ENCODE measurements around the gene ATG9A. TPM values are rescaled to one million over a fixed set of nuclear protein-coding genes. Genes with fewer than 3 reads are reported as not detected.

Gene ATG9A
- polyA plus RNA-seq, 3 donors = 11.4 to 32.1 (median 21.2) TPM

DNA sequence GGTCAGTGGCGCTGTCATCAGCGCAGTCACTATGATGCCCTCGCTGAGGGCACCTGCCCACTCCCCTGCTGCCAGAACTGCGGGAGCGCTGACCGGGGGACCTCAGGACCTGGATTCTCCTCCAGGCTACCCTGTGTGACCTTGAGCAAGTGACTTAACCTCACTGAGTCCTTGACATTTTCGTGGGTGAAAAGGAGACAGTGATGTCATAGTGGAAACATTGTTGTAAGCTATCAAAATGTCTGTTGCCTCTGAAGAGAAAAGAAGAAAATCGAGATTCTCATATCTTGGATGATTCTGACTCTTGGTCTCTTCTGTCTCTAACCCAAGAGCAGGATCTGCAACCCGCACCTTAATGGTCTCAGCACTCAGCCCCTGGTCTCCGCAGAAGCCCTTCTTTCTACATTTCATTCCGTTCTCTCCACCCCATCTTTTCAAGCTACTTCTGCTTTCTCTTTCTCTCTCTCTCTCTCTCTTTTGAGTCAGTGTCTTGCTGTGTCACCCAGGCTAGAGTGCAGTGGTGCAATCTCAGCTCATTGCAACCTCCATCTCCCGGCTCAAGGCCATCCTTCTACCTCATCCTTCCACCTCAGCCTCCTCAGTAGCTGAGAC, 25.3 kb upstream of the ATG9A start:
- peak overlapping the region; percentile 49 for H3K27ac ChIP-seq (ENCODE audit: low read depth, low read length)
- 11 to 23% (median 16%) methylated on average over 12 of the region's 12 CpGs for WGBS, 3 donors

DNA sequence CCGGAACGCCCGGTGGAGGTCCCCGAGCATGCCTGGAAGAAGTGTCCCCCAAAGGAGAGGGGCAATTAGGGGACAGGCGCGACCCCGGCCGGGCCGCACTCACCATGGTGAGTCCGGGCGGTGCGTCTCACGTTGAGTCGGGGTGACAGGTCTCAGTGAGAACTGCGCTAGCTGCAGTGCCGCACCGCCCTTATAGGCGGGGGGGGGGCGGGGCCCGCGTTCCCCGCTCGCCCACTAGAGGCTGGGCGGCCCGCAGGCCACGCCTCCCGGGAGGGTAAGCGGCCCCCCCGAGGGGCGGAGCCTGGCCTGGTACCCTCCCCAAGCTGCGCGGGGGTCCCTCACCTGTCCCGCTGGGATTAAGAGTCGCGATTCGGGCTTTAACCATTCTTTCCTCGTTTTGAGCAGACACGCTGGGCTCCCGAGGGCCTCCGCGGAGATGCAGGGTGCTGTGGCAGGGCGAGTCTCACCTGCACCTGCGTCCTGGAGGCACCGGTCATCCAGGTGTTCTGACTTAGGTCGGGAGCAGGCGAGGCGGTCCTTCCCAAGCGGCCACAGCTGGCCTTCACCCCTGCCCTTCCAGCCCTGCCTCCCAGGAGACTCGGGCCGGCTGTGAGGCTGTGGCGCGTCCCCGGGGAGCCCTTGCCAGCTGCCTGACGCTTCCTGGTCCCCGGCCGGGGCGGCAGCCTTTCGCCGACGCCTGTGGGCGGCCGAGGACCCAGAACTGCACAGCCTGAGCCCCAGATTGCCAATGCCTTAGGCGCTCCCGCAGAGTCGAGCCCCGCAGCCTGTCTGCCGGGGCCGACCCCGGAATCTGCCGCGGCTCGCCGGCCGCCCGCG, 24.5 kb upstream of the ATG9A start, which contains the start of gene TUBA4A:
TUBA4A (minus strand) TSS at position 166 of the 837 bp plus-strand sequence; CDS start at position 106, 60 bp downstream.
- WGBS, 3 donors = 0% methylated on average over 63 to 76 of the region's 76 CpGs
- H3K27ac ChIP-seq (ENCODE audit: low read depth, low read length) = peak within 1 kb of the TSS; percentile 49

DNA sequence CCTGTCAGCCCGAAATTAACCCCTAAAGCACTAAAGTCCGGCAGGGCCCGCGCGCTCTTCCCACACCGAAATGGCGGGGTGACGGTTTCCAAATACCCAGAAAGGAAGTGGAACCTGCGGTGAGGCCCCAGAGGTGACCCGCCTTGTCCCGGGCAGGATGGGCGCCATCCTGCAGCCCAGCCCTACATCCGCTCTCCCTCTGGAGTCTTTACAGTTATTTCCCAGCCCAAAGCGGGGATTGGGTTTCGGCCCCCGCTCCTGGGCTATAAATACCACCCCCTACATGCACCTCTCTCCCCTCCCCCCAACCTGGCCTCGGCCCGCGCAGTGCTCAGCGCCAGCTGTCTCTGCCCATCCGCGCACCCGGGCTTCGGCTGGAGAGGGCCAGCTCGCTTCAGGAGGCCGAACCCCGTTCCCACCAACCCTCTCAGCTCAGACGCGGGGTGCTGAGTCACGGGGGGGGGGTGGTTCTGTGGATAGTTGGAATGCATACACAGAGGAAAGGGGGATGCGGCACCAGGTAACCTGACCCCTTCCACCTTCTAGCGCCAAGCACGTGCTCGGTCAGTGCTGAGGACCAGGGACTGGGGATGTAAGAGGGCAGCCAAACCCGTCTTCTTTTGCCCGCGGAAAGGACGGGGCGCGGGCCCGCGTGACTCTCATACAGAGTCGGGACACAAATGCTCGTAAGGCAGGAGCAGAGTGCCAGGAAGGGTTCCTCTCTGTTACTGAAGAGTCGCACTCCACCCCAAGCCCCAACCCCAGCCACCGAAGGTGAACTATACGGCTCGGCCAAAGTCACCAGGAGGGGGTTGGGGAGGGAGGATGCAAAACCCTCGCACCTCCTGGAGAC, 23.7 kb upstream of the ATG9A start, which contains the start of gene TUBA4B:
TUBA4B (plus strand) TSS at position 344 of the 853 bp plus-strand sequence; CDS start at position 509, 165 bp downstream.
- no peak within 1 kb of the TSS for H3K27ac ChIP-seq (ENCODE audit: low read depth, low read length)
- 3 to 4% (median 3%) methylated on average over 49 of the region's 49 CpGs for WGBS, 3 donors

DNA sequence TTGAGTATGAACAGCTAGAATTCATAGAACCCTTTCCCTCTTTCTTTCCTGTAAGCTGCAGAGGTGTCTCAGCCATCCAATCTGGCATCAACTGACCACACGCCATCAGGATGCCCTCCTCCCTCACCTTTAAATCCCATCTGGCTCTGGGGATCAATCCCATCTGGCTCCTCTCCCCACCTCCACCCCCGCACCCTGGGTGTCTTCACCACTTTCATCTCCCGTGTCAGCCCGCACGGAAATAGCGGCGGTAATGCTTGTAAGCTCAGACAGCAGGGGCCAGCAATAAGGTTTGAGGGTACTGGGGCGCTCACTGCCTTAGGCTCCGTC, 23.1 kb upstream of the ATG9A start:
- 12 to 15% (median 12%) methylated on average over 9 of the region's 9 CpGs for WGBS, 3 donors
- H3K27ac ChIP-seq (ENCODE audit: low read depth, low read length) = no peak overlapping the region

DNA sequence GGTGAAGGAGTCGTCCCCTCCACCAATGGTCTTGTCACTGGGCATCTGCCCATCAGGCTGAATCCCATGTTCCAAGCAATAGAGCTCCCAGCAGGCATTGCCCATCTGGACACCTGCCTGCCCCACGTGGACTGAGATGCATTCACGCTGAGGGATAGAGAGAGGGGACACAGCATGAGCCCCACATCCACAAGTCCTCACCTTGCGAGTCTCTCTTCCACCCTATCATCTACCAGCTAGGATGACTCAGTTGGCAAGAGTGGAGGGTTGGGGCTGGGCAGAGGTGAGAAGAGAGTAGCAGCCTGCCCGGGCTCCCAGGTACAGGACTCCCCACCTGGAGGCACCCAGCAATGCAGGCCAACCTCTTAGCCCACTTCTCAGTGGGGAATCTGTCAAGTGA, 22.6 kb upstream of the ATG9A start:
- WGBS, 3 donors = 72 to 74% (median 72%) methylated on average over 5 of the region's 5 CpGs
- H3K27ac ChIP-seq (ENCODE audit: low read depth, low read length) = no peak overlapping the region

DNA sequence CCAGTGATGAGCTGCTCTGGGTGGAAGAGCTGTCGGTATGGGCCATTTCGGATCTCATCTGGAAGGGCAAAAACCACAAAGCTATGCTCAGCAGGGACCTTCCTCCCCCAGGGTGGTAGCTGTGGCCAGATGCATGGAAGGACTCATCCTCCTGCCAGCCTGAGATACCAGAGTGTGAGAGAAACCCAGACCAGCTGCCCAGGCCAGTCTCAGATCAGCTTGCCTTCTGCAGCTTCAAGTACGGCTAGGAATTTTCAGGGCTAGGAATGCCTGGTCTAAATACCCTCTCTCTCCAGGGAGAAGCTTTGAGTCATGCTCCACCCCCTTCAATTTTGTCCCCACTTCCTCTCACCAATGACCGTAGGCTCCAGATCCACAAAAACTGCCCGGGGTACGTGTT, 22.2 kb upstream of the ATG9A start:
- WGBS, 3 donors = 54 to 80% (median 57%) methylated on average over 6 of the region's 6 CpGs
- no peak overlapping the region for H3K27ac ChIP-seq (ENCODE audit: low read depth, low read length)

DNA sequence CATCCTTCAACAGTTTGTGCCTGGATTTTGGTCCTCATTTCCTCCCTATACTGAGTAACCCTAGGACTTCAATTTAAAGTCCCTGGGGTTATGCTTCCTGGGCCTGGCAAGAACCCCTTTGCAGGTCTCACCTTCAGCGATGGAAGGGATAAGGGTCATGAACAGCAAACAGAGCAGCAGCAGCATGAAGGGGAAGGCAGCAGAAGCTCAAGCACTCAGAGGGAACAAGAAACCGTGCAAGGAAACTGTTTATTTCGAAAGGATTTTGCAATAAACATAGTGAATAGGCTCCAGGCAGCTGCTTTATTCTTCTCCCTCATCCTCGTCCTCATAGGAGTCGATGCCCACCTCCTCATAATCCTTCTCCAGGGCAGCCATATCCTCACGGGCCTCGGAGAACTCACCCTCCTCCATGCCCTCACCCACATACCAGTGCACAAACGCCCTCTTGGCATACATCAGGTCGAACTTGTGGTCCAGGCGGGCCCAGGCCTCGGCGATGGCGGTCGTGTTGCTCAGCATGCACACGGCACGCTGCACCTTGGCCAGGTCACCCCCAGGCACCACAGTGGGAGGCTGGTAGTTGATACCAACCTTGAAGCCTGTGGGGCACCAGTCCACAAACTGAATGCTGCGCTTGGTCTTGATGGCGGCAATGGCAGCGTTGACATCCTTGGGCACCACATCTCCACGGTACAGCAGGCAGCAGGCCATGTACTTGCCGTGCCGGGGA, 20.8 kb upstream of the ATG9A start:
- WGBS, 3 donors = 69 to 75% (median 70%) methylated on average over 22 of the region's 22 CpGs
- no peak overlapping the region for H3K27ac ChIP-seq (ENCODE audit: low read depth, low read length)

DNA sequence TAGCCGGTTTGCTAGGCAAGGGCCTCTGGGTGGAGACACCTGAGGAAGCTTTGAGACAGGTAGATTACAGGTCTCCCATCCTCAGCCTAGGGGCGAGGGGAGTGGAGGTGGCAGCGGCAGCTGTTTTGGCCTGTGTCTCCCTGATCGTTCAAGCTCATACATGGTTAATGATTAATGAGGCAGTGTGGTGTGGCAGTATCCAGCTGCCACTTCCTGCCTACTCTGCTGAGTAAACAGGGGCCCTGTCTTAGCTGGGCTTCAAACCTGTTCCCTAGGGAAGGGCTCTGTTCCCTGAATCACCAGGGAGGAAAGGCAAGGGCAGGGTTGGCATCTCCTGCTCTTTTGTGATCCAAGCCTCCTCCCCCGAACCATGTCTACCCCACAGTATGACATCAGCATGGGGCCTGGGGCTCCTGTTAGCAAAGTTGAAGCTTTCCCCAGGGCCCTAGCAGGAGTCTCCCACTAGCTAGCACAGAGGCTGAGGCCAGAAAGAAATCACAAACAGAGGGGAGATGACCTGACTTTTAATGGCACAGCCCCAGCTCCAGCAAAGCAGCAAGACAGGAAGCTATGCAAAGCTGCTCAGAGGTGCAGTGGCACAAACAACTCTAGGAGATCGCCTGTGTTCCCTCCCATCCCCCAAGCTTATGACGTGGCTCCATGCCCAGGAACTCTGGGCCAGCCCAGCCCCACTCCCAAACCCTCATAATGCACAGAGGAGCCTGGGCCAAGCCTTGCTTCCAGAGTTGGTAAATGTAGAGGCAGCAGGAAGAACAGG, 20.0 kb upstream of the ATG9A start:
- peak overlapping the region; percentile 71 for H3K27ac ChIP-seq (ENCODE audit: low read depth, low read length)
- WGBS, 3 donors = 5 to 22% (median 16%) methylated on average over 7 of the region's 7 CpGs

DNA sequence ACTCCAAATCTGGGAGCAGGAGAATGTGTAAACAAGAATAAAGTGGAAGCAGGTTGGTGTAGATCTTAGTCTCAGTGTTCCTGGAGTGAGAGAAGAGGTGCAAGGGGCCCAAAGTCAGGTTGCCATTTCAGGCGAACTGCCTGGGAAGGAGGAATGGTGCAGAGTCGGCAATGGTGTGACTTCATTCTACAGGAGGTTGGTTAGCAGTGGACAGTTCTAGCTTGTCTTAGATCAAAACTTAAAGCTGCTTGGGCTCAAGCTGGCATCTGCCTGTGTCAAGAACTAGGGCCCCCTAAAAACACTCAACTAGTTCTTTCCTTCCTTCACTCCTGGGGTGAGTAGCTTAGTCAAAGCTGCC, 19.4 kb upstream of the ATG9A start:
- WGBS, 3 donors = 69 to 72% (median 70%) methylated on average over 2 of the region's 2 CpGs
- peak overlapping the region; percentile 71 for H3K27ac ChIP-seq (ENCODE audit: low read depth, low read length)

DNA sequence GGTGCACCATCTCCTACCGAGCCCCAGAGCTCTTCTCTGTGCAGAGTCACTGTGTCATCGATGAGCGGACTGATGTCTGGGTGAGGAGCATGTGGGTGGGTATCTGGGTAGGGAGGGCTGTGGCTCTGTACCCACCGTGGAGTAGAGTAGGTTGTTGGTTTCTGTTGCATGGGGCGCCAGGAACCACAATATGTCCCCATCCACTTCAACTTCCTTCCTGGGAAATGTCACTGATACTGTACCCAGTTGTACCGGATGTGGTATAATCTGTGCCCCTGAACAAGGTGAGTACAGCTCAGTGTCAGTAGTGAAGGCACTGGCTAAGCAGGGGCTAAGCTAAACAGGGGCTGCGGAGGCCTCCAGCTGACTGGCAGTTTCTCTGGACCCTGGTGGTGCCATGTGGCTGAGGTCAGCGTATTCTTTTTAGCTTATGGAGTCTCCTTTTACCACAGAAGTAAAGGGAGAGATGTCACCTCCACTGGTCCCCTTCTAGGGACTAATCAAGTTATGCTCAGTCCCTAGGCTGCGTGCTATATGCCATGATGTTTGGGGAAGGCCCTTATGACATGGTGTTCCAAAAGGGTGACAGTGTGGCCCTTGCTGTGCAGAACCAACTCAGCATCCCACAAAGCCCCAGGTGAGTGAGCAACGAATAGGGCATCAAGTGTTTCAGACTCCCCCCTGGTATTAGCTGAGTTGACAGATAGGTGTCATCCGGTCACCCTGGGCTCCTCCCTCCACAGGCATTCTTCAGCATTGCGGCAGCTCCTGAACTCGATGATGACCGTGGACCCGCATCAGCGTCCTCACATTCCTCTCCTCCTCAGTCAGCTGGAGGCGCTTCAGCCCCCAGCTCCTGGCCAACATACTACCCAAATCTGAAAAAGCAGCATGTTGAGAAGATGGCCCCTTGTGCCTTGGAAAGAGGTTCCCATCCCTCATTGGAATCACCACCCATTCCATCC, 18.5 kb upstream of the ATG9A start:
- WGBS, 3 donors = 69 to 87% (median 78%) methylated on average over 17 of the region's 17 CpGs
- H3K27ac ChIP-seq (ENCODE audit: low read depth, low read length) = no peak overlapping the region

DNA sequence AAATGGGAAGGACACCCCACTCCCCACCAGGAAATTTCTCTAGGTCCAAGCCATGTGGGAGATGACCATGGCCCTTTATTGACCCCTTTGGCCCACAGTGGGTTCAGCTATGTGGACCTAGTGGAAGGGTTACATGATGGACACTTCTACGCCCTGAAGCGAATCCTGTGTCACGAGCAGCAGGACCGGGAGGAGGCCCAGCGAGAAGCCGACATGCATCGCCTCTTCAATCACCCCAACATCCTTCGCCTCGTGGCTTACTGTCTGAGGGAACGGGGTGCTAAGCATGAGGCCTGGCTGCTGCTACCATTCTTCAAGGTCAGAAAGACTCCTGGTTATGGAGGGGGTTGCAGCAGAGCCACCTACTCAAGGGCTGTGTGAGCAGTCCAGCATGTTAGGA, 17.1 kb upstream of the ATG9A start:
- WGBS, 3 donors = 89 to 96% (median 95%) methylated on average over 10 of the region's 10 CpGs
- no peak overlapping the region for H3K27ac ChIP-seq (ENCODE audit: low read depth, low read length)

DNA sequence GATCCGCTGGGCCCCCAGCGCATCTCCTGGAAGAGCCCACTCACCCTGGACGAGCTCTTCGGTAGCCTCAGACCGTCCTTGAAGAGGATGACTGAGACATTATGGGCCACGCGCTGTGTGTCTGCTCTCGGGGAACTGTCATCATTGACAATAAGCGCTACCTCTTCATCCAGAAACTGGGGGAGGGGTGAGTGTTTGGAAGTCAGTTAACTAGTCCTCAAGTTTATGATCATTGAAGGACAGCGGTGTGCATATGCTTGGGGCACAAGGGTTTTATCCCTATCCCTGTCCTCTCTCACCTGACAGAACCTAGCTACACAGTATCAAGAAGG, 16.4 kb upstream of the ATG9A start:
- H3K27ac ChIP-seq (ENCODE audit: low read depth, low read length) = peak overlapping the region; percentile 87
- 14 to 18% (median 14%) methylated on average over 10 of the region's 10 CpGs for WGBS, 3 donors

DNA sequence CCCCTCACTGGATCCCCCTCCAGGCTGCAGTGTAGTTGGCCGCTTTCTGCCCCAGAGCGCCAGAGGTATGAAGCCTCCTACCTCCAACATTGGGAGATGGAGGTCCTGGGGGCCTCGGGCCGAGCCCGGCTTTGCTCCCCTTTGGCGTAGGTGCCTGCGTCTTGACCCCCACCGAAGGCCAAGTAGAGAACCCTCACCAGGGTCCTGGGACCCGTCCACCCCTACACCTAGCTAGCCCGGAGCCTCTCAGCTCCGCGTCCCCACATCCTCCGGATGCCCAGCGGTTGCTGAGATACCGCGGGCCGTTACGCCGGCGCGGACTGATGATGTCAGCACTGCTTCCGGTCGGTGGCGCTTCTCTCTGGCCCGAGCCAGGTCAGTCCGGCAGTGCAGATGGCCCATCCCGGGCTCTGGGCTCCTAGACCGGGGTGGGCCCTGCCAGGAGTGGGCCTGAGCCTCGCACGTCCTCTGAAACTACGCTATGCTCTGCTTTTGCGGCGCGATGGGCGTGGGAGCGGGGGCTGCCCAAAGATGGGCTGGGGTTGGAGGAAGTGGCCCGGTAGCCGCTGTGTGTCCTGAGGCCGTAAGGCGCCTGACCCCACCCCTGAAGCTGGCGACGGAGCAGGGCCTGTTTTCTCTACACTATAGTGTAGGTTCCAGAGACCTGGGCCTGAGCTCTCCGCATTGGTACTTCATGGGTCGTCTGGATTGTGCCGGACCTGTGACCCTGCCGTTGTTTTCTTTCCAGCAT, 15.9 kb upstream of the ATG9A start, which contains the start of the genes GLB1L and STK16:
GLB1L (minus strand) TSS at position 297 of the 751 bp plus-strand sequence. CDS start 1,871 bp downstream, outside the sequence.
STK16 (plus strand) TSS at position 332 of the 751 bp plus-strand sequence. CDS start 521 bp downstream, outside the sequence.
- 0 to 1% (median 1%) methylated on average over 41 to 46 of the region's 46 CpGs for WGBS, 3 donors
- H3K27ac ChIP-seq (ENCODE audit: low read depth, low read length) = peak within 1 kb of the TSS; percentile 87

DNA sequence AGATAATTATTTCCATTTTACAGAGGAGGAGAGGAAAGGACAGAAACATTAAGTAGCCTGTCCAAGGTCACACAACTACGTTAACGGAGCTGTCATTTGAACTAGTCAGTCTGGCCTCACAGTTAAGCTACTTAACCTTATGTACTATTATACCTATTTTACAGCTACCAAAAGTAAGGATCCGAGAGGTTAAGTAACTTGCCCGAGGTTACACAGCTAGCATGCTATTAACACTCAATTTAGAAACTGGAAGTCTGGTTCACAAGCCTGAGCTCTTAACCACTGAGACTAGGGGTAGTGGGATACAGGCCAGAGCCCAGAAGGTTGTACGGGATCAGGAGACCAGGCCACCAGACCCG, 15.3 kb upstream of the ATG9A start:
- WGBS, 3 donors = 17 to 37% (median 32%) methylated on average over 6 of the region's 6 CpGs

DNA sequence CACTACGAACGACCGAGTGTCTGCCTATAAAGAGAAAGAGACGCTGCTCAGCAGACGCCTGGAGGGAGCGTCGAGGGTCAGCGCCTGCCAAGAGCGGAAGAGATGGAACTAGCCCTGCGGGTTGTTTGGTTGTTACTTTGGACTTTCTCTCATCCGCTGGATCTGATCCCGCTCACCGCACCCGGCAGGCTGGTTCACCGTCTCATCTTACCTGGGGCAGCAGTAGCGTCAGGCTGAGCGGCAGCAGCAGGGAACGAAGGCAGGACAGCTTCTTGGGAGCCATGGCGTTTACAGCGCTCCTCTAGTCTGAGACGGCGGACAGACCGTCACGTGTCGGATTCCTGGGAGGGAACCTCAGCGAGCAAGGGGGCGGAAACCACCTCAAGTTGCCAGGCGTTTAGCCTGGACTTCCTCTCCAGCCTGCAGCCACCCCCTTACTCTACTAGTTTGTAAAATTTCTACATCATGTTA, 13.9 kb upstream of the ATG9A start:
- no peak overlapping the region for H3K27ac ChIP-seq (ENCODE audit: low read depth, low read length)
- WGBS, 3 donors = 46 to 50% (median 46%) methylated on average over 28 of the region's 28 CpGs

More for the DNA sequence above, 15.3 kb upstream of the ATG9A start:
- H3K27ac ChIP-seq (ENCODE audit: low read depth, low read length) = peak overlapping the region; percentile 75

DNA sequence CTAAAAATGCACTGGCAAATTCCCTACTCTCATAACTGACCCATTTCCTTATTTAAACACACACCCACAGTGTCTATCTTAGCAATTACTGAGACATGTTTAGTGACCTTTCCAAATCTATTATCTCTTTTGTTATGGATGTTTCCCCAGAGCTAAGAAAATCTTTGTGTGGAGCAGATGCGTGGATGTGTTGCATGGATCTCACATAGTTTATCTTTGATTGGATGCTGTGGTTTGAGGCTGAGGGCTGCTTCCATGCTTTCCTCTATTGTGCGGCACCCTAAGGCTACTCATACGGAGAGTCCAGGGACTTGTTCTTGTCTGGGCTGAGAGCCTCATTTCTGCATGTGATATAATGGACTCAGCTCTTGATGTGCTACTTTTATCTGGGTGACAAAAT, 4.9 kb upstream of the ATG9A start:
- WGBS, 3 donors = 71 to 92% (median 90%) methylated on average over 3 of the region's 3 CpGs
- H3K27ac ChIP-seq (ENCODE audit: low read depth, low read length) = no peak overlapping the region
